SK-N-SH (cell line): ENCODE results near the gene BCL2L11. TPM values are rescaled to one million over a fixed set of nuclear protein-coding genes. Genes with fewer than 3 reads are reported as not detected.
A peak's percentile ranks its signal among the peaks of the same experiment; 100 is the strongest.

Experiments used
- CTCF ChIA-PET: fragments of 300-600, 350-600 bp; formaldehyde crosslinking; extraction: SDS; loops from one replicate; lab custom pipeline; 2021; lab: Yijun Ruan, JAX
- POLR2A ChIA-PET: fragments of 350-600 bp; sonication (Branson Sonifier 250); formaldehyde crosslinking; extraction: SDS; loops from one replicate; lab custom pipeline; 2020; ENCODE audit warnings: antibody characterized with exemption, inconsistent platforms; lab: Yijun Ruan, JAX
- DNase-seq: peaks from one replicate; pipeline ENCODE4 v3.0.0; 2012
- H2AFZ ChIP-seq: fragments of 200-600 bp; sonication (generic); 2 replicates; pipeline ENCODE4 v1.8.1; 2016; ENCODE audit warnings: antibody characterized with exemption, mild to moderate bottlenecking, low read depth
- H3F3A ChIP-seq: fragments of 200-600 bp; sonication (generic); replicated peaks from 2 replicates; pipeline ENCODE3; 2016; ENCODE audit warnings: antibody characterized with exemption, mild to moderate bottlenecking; ENCODE audit not compliant: insufficient read depth
- H3K27ac ChIP-seq, 2 experiments: fragments of 200-500 bp in 1 of 2; fragments of 200-600 bp in 1 of 2; sonication (Bioruptor generic) in 1 of 2; sonication (generic), shearing (Covaris generic) in 1 of 2; 2 replicates each; pipeline versions ENCODE4 v1.5.1 to v1.6.1; 2014 to 2016; ENCODE audit warnings: low read depth in 2 of 2, inconsistent platforms in 1 of 2, low read length in 1 of 2, mild to moderate bottlenecking in 1 of 2, mixed read lengths in 1 of 2
- H3K27me3 ChIP-seq: fragments of 200-600 bp; sonication (generic), shearing (Covaris generic); 2 replicates; pipeline ENCODE4 v1.6.1; 2016; ENCODE audit warnings: mixed run types; ENCODE audit not compliant: insufficient read depth
- H3K36me3 ChIP-seq, 2 experiments: fragments of 200-500 bp in 1 of 2; fragments of 200-600 bp in 1 of 2; sonication (Bioruptor generic) in 1 of 2; sonication (generic) in 1 of 2; replicated peaks in 1 of 2; 2 replicates each; pipeline versions ENCODE3 to v1.5.1; 2014 to 2016; ENCODE audit warnings: low read length in 1 of 2, mild to moderate bottlenecking in 1 of 2; ENCODE audit not compliant: insufficient read depth in 2 of 2, control insufficient read depth in 1 of 2
- H3K4me1 ChIP-seq, 2 experiments: fragments of 200-500 bp in 1 of 2; fragments of 200-600 bp in 1 of 2; sonication (Bioruptor generic) in 1 of 2; sonication (generic), shearing (Covaris generic) in 1 of 2; 2 replicates each; pipeline versions ENCODE4 v1.5.1 to v1.6.1; 2014 to 2016; ENCODE audit warnings: low read depth in 1 of 2, low read length in 1 of 2, mixed run types in 1 of 2; ENCODE audit not compliant: insufficient read depth in 2 of 2, control insufficient read depth in 1 of 2
- H3K4me2 ChIP-seq: fragments of 200-600 bp; sonication (generic), shearing (Covaris generic); 2 replicates; pipeline ENCODE4 v1.6.1; 2017; ENCODE audit warnings: mixed run types
- H3K4me3 ChIP-seq, 2 experiments: fragments of 200-500 bp in 1 of 2; fragments of 200-600 bp in 1 of 2; sonication (Bioruptor generic) in 1 of 2; sonication (generic), shearing (Covaris generic) in 1 of 2; 2 replicates each; pipeline versions ENCODE4 v1.5.1 to v1.8.1; 2014 to 2016; ENCODE audit warnings: low read depth in 2 of 2, inconsistent platforms in 1 of 2, low read length in 1 of 2, mild to moderate bottlenecking in 1 of 2, mixed read lengths in 1 of 2, moderate library complexity in 1 of 2
- H3K79me2 ChIP-seq: fragments of 200-600 bp; sonication (generic); 2 replicates; pipeline ENCODE4 v1.8.1; 2017; ENCODE audit warnings: mild to moderate bottlenecking; ENCODE audit not compliant: insufficient read depth
- H3K9ac ChIP-seq: fragments of 200-600 bp; sonication (generic); 2 replicates; pipeline ENCODE4 v1.6.1; 2017; ENCODE audit warnings: mixed run types
- H3K9me2 ChIP-seq: fragments of 200-600 bp; sonication (generic); 2 replicates; pipeline ENCODE4 v1.6.1; 2017; ENCODE audit warnings: mixed run types
- H3K9me3 ChIP-seq: fragments of 200-600 bp; sonication (generic); 2 replicates; pipeline ENCODE4 v1.6.1; 2017; ENCODE audit warnings: mixed run types, mild to moderate bottlenecking, moderate library complexity
- H4K20me1 ChIP-seq: fragments of 200-600 bp; sonication (generic); 2 replicates; pipeline ENCODE4 v1.6.1; 2017; ENCODE audit warnings: mild to moderate bottlenecking, mixed run types; ENCODE audit not compliant: insufficient read depth
- CHD2 ChIP-seq: fragments of 150-350 bp; IDR thresholded peaks from 2 replicates; pipeline ENCODE4 v1.6.1; 2018; ENCODE audit warnings: low read length; ENCODE audit not compliant: partially characterized antibody
- EZH2phosphoT487 ChIP-seq: fragments of 200-600 bp; sonication (generic); IDR thresholded peaks from 2 replicates; pipeline ENCODE4 v1.6.1; 2017; ENCODE audit warnings: low read depth, mixed run types, mild to moderate bottlenecking, antibody characterized with exemption, moderate library complexity, borderline replicate concordance
- GATA2 ChIP-seq: sonication (generic); formaldehyde crosslinking; IDR thresholded peaks from 2 replicates; pipeline ENCODE4 v1.5.0; 2020; ENCODE audit warnings: mild to moderate bottlenecking, missing genetic modification reagents
- JUND ChIP-seq: IDR thresholded peaks from 2 replicates; pipeline ENCODE4 v1.4.0; 2012
- MAX ChIP-seq: IDR thresholded peaks from 2 replicates; pipeline ENCODE4 v1.4.0; 2012; ENCODE audit warnings: low read depth
- MXI1 ChIP-seq: IDR thresholded peaks from 2 replicates; pipeline ENCODE4 v1.6.1; 2012; ENCODE audit warnings: mild to moderate bottlenecking, low read depth, low read length, improper control_type of control experiment
- NFIC ChIP-seq: IDR thresholded peaks from 2 replicates; pipeline ENCODE4 v1.4.0; 2012; ENCODE audit warnings: borderline replicate concordance
- NRF1 ChIP-seq: IDR thresholded peaks from 2 replicates; pipeline ENCODE4 v1.6.1; 2012; ENCODE audit warnings: low read depth, mild to moderate bottlenecking, low read length
- PBX3 ChIP-seq: IDR thresholded peaks from 2 replicates; pipeline ENCODE4; 2012
- RCOR1 ChIP-seq: fragments of 150-350 bp; IDR thresholded peaks from 2 replicates; pipeline ENCODE4 v1.6.1; 2017; ENCODE audit warnings: antibody characterized with exemption, low read length
- REST ChIP-seq: IDR thresholded peaks from 2 replicates; pipeline ENCODE4 v1.6.1; 2012; ENCODE audit warnings: mild to moderate bottlenecking, low read depth, low read length, moderate library complexity
- RFX5 ChIP-seq: IDR thresholded peaks from 2 replicates; pipeline ENCODE4 v1.6.1; 2012; ENCODE audit warnings: mild to moderate bottlenecking, improper control_type of control experiment, low read length
- RXRA ChIP-seq: IDR thresholded peaks from 2 replicates; pipeline ENCODE4 v1.4.0; 2012; ENCODE audit warnings: low read depth, mild to moderate bottlenecking, borderline replicate concordance
- SIN3A ChIP-seq: IDR thresholded peaks from 2 replicates; pipeline ENCODE4 v1.6.1; 2012; ENCODE audit warnings: low read depth, mild to moderate bottlenecking, low read length, moderate library complexity, borderline replicate concordance
- TAF1 ChIP-seq: IDR thresholded peaks from 2 replicates; pipeline ENCODE4 v1.6.1; 2012; ENCODE audit warnings: low read depth, mild to moderate bottlenecking, low read length, moderate library complexity, borderline replicate concordance
- TCF12 ChIP-seq: IDR thresholded peaks from 2 replicates; pipeline ENCODE4 v1.4.0; 2012
- TEAD4 ChIP-seq: IDR thresholded peaks from 2 replicates; pipeline ENCODE4 v1.4.0; 2012; ENCODE audit warnings: mild to moderate bottlenecking, borderline replicate concordance; ENCODE audit not compliant: insufficient read depth
- USF2 ChIP-seq: fragments of 150-350 bp; IDR thresholded peaks from 2 replicates; pipeline ENCODE4 v1.6.1; 2017; ENCODE audit warnings: antibody characterized with exemption, low read length, low read depth, borderline replicate concordance
- WGBS: methylation state at CpG from one replicate; pipeline ENCODE4 v1.1.6; 2017; ENCODE audit warnings: low lambda C conversion rate; 5-methylcytosine and 5-hydroxymethylcytosine counted together
- polyA plus RNA-seq, 3 experiments: library from polyadenylated mRNA; depleted of rRNA; stranded (reverse); fragments of >200 nt; gene quantifications; 2 replicates each; pipeline ENCODE4 v1.2.3, GENCODE V29; 2012
- TF ChIP-seq, protein P1 (sequence below): fragments of 200-600 bp; sonication (generic); IDR thresholded peaks from 2 replicates; pipeline ENCODE4 v1.6.1; 2017; ENCODE audit warnings: antibody characterized with exemption, mild to moderate bottlenecking, moderate library complexity
- TF ChIP-seq, protein P2 (sequence below): IDR thresholded peaks from 2 replicates; pipeline ENCODE4 v1.4.0; 2012; ENCODE audit warnings: low read depth, borderline replicate concordance
- TF ChIP-seq, protein P3 (sequence below): IDR thresholded peaks from 2 replicates; pipeline ENCODE4 v1.4.0; 2012; ENCODE audit warnings: low read depth, borderline replicate concordance

The BCL2L11 gene
- polyA plus RNA-seq, 1 of the 3 experiments (the other 2 are of a cell fraction) = 3.3 TPM

- TF ChIP-seq, protein P1, sequence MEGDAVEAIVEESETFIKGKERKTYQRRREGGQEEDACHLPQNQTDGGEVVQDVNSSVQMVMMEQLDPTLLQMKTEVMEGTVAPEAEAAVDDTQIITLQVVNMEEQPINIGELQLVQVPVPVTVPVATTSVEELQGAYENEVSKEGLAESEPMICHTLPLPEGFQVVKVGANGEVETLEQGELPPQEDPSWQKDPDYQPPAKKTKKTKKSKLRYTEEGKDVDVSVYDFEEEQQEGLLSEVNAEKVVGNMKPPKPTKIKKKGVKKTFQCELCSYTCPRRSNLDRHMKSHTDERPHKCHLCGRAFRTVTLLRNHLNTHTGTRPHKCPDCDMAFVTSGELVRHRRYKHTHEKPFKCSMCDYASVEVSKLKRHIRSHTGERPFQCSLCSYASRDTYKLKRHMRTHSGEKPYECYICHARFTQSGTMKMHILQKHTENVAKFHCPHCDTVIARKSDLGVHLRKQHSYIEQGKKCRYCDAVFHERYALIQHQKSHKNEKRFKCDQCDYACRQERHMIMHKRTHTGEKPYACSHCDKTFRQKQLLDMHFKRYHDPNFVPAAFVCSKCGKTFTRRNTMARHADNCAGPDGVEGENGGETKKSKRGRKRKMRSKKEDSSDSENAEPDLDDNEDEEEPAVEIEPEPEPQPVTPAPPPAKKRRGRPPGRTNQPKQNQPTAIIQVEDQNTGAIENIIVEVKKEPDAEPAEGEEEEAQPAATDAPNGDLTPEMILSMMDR = no peak
- TF ChIP-seq RFX5 (no peak), PBX3 (peak; percentile 79)
Observed at GRCh38 chr2:111160758-111161157, 40.0 kb downstream of the BCL2L11 start (continued).

- H3K4me2 ChIP-seq = peak overlapping the region; percentile 24; the same call in 1 of the 2 replicates
- DNase-seq = peak; percentile 60
- no peaks in the 10 kb centered on the region for H3K27me3 ChIP-seq
- no peaks in the 10 kb centered on the region for H3K9me3 ChIP-seq
- H3K9me2 ChIP-seq = no peaks in the 10 kb centered on the region
- H4K20me1 ChIP-seq = peaks cover 6% of the 10 kb centered on the region; the same call in 1 of the 2 replicates
- H3K79me2 ChIP-seq = no peaks in the 10 kb centered on the region
- CTCF ChIA-PET = interaction anchor here (0.8 to 1.5 kb wide), 6 partner anchors 16 to 350 kb away, joined by 3 to 5 read pairs (median 3); no protein-coding TSS in a partner anchor
- peaks cover 8 to 40% of the 10 kb centered on the region in 2 experiments for H3K36me3 ChIP-seq
- peaks cover 20 to 72% of the 10 kb centered on the region in 2 experiments for H3K4me1 ChIP-seq
- peak overlapping the region in 1 of 2 experiments; percentile 91; a peak in 2 of 4 replicates for H3K27ac ChIP-seq
- POLR2A ChIA-PET = interaction anchor here (0.6 to 1.2 kb wide), 3 partner anchors 18 to 41 kb away, joined by 3 to 8 read pairs (median 5); partner anchors contain the start of gene BCL2L11
- H3K9ac ChIP-seq = no peak overlapping the region
- H3K4me3 ChIP-seq = no peak overlapping the region
- WGBS = 50% methylated on average over 12 of the region's 12 CpGs
- H3F3A ChIP-seq = peaks cover 4% of the 10 kb centered on the region
- H2AFZ ChIP-seq = no peak overlapping the region
- TF ChIP-seq CHD2 (peak; percentile 46), SIN3A (peak; percentile 45; the same call in 1 of the 2 replicates), TEAD4 (no peak), TAF1 (no peak), EZH2phosphoT487 (no peak), TCF12 (peak; percentile 32; the same call in 1 of the 2 replicates), NFIC (peak; percentile 39; the same call in 1 of the 2 replicates), REST (no peak), NRF1 (no peak), MXI1 (peak; percentile 90), RCOR1 (no peak), JUND (no peak), RXRA (no peak), MAX (no peak), USF2 (no peak), GATA2 (no peak)
- TF ChIP-seq, protein P2, sequence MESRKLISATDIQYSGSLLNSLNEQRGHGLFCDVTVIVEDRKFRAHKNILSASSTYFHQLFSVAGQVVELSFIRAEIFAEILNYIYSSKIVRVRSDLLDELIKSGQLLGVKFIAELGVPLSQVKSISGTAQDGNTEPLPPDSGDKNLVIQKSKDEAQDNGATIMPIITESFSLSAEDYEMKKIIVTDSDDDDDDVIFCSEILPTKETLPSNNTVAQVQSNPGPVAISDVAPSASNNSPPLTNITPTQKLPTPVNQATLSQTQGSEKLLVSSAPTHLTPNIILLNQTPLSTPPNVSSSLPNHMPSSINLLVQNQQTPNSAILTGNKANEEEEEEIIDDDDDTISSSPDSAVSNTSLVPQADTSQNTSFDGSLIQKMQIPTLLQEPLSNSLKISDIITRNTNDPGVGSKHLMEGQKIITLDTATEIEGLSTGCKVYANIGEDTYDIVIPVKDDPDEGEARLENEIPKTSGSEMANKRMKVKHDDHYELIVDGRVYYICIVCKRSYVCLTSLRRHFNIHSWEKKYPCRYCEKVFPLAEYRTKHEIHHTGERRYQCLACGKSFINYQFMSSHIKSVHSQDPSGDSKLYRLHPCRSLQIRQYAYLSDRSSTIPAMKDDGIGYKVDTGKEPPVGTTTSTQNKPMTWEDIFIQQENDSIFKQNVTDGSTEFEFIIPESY = no peak
- TF ChIP-seq, protein P3, sequence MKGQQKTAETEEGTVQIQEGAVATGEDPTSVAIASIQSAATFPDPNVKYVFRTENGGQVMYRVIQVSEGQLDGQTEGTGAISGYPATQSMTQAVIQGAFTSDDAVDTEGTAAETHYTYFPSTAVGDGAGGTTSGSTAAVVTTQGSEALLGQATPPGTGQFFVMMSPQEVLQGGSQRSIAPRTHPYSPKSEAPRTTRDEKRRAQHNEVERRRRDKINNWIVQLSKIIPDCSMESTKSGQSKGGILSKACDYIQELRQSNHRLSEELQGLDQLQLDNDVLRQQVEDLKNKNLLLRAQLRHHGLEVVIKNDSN = no peak
Observed at GRCh38 chr2:111161971-111162370, 41.3 kb downstream of the BCL2L11 start.
